Activated CD4-positive, alpha-beta T cell treated with anti-CD3 and anti-CD28 coated beads, Interleukin-2, amount 10 ng/mL, durations not matched to agents 24 days and 14 days (primary cell): ENCODE data around the gene MAST2. TPM values are rescaled to one million over a fixed set of nuclear protein-coding genes. Genes with fewer than 3 reads are reported as not detected.

ENCODE experiments used
- DNase-seq: peaks from one replicate; pipeline ENCODE4 v3.0.0; 2022
- H3K27ac Mint-ChIP-seq: one replicate; pipeline ENCODE4 v1.8.0; 2022; ENCODE audit warnings: mild to moderate bottlenecking, mixed read lengths
- H3K27me3 Mint-ChIP-seq: one replicate; pipeline ENCODE4 v1.8.0; 2022; ENCODE audit warnings: mixed read lengths
- H3K36me3 Mint-ChIP-seq: one replicate; pipeline ENCODE4 v1.8.0; 2022; ENCODE audit warnings: low read depth, mild to moderate bottlenecking, mixed read lengths
- H3K4me1 Mint-ChIP-seq: one replicate; pipeline ENCODE4 v1.8.0; 2021; ENCODE audit warnings: mixed read lengths
- H3K4me3 Mint-ChIP-seq: one replicate; pipeline ENCODE4 v1.8.0; 2022; ENCODE audit warnings: mild to moderate bottlenecking, moderate library complexity, mixed read lengths
- H3K9me3 Mint-ChIP-seq: one replicate; pipeline ENCODE4 v1.8.0; 2021; ENCODE audit warnings: mixed read lengths
- intact Hi-C: fragments of 100-400 bp; cut with micrococcal nuclease; formaldehyde crosslinking; loops from one replicate; pipeline ENCODE4 v1.15.1; 2023
- total RNA-seq: library from RNA; stranded (reverse); gene quantifications from 2 replicates; pipeline ENCODE4 v1.2.3, GENCODE V29; 2022

Gene MAST2
- total RNA-seq, 1 donor from 2014 or later: 31.4 TPM

DNA sequence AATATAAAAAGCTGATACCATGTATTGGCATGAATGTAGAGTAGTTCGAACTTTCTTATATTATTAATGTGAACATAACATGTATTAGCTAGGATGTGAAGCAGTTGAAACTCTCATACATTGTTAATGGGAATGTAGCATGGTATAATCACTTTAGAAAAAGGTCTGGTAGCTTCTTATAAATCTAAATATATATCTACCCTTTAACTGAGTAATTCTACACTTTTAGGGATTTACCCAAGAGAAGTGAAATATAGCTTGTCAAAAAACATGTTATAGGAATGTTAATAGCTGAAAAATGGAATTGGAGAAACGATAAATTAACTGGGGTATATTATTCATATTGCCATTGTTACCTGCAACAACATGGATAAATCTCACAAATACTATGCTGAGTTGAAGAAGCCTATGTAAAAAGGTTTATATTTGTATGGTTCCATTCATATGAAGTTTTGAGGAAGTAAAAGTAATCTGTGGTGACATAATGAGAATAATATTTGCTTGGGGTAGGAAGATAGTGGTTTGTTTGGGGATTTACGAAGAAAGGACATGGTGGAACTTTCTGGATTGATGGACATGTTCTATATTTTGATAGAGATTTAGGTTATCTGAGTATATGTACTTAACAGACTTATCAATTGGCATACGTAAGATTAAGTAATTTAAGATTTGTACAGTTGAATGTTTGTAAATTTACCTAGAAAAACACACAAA lies 76.6 kb downstream of the MAST2 start:
- intact Hi-C loops: no loop called here
- no peak for DNase-seq

DNA sequence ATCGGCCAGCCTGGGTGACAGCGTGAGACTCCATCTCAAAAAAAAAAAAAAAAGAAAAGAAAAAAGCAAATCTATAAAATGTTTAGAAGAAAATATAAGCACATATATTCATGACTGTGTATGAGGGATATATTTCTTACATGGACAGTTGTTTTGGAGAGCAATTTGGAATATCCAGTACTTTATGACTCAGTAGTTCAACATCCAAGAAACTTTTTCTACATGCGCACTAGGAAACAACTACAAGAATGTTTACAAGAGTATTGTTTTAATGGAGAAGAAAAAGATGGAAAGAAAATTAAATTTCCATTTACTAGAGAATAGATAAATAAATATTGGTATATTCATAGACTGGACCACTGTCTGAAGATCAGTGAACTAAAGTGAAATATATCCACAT lies 77.5 kb downstream of the MAST2 start:
- Mint-ChIP-seq H3K9me3 (no peaks in the 10 kb centered on the region), H3K4me1 (no peaks in the 10 kb centered on the region), H3K36me3 (no peaks in the 10 kb centered on the region), H3K27me3 (no peaks in the 10 kb centered on the region), H3K27ac (no peak overlapping the region), H3K4me3 (no peak overlapping the region)
- DNase-seq: no peak
- intact Hi-C loops: no loop called here

More for the DNA sequence above, 76.6 kb downstream of the MAST2 start:
- Mint-ChIP-seq H3K27ac (no peak overlapping the region), H3K4me3 (no peak overlapping the region), H3K36me3 (no peaks in the 10 kb centered on the region), H3K27me3 (no peaks in the 10 kb centered on the region), H3K4me1 (no peaks in the 10 kb centered on the region), H3K9me3 (no peaks in the 10 kb centered on the region)

DNA sequence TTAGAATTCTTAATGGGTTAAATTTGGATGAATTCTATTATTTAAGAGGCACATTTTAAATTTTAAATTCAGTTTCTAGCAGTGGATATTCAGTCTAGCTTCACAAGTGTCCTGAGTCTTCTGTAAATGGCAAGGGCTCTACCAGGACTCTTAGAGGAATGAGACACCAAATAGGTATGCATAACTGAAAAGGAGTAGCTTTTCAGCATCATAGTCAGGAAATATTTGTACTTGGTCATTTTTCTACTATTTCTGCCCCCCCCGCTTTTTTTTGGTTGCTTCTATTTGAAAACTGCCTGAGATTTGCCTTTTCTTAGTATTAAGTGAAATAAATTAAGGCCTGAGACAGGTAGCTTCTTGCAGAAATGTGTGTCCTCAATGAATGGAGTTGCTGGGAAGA lies 80.2 kb downstream of the MAST2 start:
- no peaks in the 10 kb centered on the region for H3K9me3 Mint-ChIP-seq
- H3K4me1 Mint-ChIP-seq: peaks cover 8% of the 10 kb centered on the region
- H3K27ac Mint-ChIP-seq: no peak overlapping the region
- DNase-seq: no peak
- intact Hi-C loops: no loop called here
- H3K4me3 Mint-ChIP-seq: no peak overlapping the region
- peaks cover 3% of the 10 kb centered on the region for H3K36me3 Mint-ChIP-seq
- no peaks in the 10 kb centered on the region for H3K27me3 Mint-ChIP-seq

DNA sequence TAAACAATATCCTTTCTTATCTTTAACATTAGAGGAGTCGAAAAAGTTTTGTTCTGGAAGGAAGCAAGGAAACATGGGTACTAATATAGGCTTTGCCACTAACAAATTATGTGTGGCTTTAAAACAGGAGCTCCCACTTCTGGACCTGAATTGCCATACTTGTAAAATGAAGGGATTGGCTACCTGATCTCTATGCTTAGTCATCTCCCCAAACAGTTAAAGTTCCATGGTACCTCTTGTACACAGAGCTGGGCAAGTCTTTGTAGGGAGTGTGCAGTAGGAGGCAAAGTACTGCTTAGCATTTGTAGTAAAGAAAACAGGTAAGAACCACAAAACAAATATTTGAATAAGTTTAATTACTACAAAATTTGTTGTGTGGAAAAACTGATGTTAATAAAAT lies 81.3 kb downstream of the MAST2 start:
- Mint-ChIP-seq H3K4me3 (no peak overlapping the region), H3K4me1 (peaks cover 8% of the 10 kb centered on the region), H3K36me3 (peaks cover 3% of the 10 kb centered on the region), H3K27ac (no peak overlapping the region), H3K27me3 (no peaks in the 10 kb centered on the region), H3K9me3 (no peaks in the 10 kb centered on the region)
- intact Hi-C loops: no loop called here
- no peak for DNase-seq

DNA sequence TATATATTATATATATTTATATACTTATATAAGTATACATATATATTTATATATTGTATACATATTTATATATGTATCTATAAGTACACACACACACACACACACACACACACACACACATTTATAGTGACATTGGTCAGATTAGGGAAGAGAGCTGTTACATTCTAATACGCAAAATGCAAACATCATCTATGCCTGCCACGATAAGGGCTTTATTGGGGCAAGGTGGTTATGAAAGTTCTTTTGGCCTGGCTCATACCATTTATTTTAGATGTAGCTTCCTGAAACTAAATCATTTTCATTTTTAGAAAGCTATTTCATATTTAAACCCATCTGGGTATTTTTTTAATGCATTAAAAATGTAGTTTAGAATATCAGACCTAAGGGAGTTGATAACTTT lies 82.8 kb downstream of the MAST2 start:
- H3K4me3 Mint-ChIP-seq: no peak overlapping the region
- peaks cover 3% of the 10 kb centered on the region for H3K9me3 Mint-ChIP-seq
- H3K4me1 Mint-ChIP-seq: peaks cover 10% of the 10 kb centered on the region
- intact Hi-C loops: no loop called here
- no peak overlapping the region for H3K27ac Mint-ChIP-seq
- H3K27me3 Mint-ChIP-seq: no peaks in the 10 kb centered on the region
- DNase-seq: no peak
- peaks cover 8% of the 10 kb centered on the region for H3K36me3 Mint-ChIP-seq

DNA sequence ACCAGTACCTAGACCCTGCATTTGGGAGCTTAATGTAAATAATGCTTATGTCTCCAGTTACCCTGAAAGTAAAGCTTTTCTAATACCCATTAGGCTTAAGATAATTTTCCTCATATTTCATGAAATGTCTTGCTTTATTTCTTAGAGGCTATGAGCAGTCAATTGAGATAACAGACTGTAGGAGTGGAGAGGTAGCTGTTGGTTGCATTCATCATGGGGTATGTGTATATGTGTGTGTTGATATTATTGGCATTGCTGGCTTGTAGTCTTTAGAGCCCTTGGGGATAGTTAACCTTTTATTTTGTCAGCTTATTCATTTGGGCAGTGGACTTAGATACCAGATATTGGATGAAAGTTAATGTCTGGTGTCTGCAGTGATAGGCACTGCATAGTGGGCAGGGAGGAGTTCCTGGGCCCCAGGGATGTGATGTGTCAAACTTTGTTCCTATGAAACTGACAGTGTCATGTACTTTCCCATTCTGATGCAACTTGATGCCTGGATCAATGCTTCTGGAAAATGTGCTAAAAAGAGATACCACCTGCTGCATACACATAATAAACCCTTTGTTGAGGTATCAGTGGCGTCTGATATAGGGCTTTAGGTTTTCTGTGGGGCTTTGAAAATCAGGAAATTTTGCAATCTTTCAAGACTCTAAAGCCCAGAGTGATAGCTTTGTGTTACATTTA lies 83.9 kb downstream of the MAST2 start:
- intact Hi-C loops: no loop called here
- Mint-ChIP-seq H3K27me3 (no peaks in the 10 kb centered on the region), H3K36me3 (peaks cover 8% of the 10 kb centered on the region), H3K27ac (peak overlapping the region; percentile 57), H3K4me1 (peaks cover 10% of the 10 kb centered on the region), H3K9me3 (peaks cover 3% of the 10 kb centered on the region), H3K4me3 (no peak overlapping the region)
- no peak for DNase-seq

DNA sequence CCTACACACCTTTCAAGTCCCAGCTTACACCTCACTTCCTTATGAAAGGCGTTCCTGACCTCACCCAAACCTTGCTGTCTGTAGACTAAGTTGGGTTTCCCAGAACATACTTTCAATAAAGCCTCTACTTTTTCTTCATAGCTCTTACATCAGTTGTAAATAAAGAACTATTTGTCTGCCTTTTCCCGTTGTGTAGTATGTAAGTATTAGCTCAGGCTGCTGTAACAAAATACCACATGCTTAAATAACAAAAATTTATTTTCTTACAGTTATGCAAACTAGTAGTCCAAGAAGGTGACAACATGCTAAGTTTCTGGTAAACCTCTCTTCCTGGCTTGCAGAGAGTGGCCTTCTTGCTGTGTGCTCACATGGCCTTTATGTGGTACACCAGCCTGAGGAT lies 86.7 kb downstream of the MAST2 start:
- DNase-seq: no peak
- peaks cover 8% of the 10 kb centered on the region for H3K36me3 Mint-ChIP-seq
- H3K27me3 Mint-ChIP-seq: no peaks in the 10 kb centered on the region
- intact Hi-C loops: no loop called here
- H3K4me3 Mint-ChIP-seq: no peak overlapping the region
- peaks cover 3% of the 10 kb centered on the region for H3K9me3 Mint-ChIP-seq
- H3K27ac Mint-ChIP-seq: no peak overlapping the region
- peaks cover 12% of the 10 kb centered on the region for H3K4me1 Mint-ChIP-seq

DNA sequence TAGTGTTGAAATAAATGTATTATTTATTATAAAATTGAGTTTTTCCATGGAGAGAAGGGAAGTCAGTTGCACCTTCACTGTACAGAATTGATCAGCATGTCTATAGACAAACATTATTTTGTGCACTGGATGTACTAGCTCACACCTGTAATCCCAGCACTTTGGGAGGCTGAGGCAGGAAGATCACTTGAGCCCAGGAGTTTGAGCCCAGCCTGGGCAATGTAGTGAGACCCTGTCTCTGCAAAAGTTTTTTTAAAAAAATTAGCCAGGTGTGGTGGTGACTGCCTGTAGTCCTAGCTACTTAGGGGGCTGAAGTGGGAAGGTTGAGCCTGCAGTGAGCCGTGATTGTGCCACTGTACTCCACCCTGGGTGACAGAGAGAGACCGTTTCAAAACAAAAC lies 87.7 kb downstream of the MAST2 start:
- Mint-ChIP-seq H3K4me3 (no peak overlapping the region), H3K9me3 (peaks cover 3% of the 10 kb centered on the region)
- intact Hi-C loops: no loop called here

DNA sequence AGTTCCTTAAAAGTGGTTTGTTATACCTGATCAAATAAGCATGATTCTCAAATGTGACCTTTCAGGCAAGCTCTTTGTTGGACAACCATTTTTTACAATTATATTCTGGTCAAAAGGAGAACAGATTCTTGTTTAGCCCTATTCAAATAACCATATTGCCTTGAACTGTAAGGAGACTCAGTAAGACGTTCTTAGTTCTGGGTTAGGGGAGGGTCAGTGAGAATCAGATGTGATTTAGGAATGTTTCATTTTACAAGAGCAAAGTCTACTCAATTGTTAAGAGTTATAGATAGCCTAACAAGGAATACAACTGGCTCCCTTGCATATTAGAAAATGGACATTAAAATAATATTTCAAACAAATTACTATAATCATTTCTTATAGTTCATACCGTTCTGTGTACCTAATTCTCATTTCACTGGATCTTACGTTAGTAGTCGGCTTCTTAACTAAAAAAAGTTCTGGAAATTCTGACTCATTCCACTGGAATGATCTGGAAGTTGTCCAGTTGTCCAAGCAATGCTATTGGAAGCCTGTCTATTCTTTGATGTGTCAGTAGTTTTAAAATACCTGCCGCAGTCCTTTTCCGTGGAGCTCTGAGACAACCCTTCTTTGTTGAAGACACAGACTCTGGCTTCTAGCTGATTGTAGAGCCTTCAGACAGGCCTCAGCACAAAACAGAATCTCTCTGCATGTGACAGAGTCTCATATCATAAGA lies 88.8 kb downstream of the MAST2 start:
- Mint-ChIP-seq H3K9me3 (peaks cover 3% of the 10 kb centered on the region), H3K27me3 (no peaks in the 10 kb centered on the region), H3K36me3 (peaks cover 8% of the 10 kb centered on the region), H3K4me3 (no peak overlapping the region), H3K4me1 (peaks cover 9% of the 10 kb centered on the region), H3K27ac (no peak overlapping the region)
- DNase-seq: no peak
- intact Hi-C loops: no loop called here

More for the DNA sequence above, 87.7 kb downstream of the MAST2 start:
- Mint-ChIP-seq H3K27me3 (no peaks in the 10 kb centered on the region), H3K36me3 (peaks cover 8% of the 10 kb centered on the region), H3K4me1 (peaks cover 12% of the 10 kb centered on the region), H3K27ac (no peak overlapping the region)
- DNase-seq: no peak

DNA sequence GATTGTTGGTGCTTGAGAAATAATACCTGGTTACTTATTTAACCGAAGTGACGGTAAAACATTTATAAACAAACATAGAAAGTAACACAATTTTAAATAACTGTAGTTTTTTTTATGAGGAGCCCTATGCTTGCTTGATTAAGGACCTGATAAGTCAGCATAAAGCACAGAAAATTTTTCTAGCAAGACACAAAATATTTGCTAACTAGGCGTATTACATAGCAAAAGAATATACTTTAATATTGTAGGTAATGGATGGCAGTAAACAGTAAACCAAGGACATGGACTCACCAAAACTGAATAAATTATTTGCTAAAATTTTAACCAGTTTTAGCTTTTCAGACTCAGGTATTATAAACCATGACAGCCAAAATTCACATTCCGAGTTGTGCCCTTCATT lies 90.9 kb downstream of the MAST2 start:
- intact Hi-C loops: no loop called here
- H3K27ac Mint-ChIP-seq: no peak overlapping the region

DNA sequence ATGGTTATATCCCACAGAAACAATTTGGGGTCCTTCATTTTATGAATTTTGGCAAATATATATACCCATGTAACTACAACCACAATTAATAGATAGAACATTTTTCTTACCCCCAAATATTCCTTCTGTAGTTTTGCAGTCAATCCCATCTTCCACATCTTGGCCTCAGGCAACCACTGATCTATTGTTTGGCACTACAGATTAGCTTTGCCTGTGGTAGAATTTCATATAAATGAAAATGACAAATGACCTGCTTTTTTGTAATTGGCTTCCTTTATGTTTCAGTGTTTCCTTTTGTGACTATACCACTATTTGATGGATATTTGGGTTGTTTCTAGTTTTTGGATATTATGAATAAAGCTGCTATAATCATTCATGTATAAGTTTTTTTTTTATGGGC lies 91.5 kb downstream of the MAST2 start:
- intact Hi-C loops: no loop called here
- Mint-ChIP-seq H3K4me1 (peaks cover 4% of the 10 kb centered on the region), H3K4me3 (no peak overlapping the region), H3K36me3 (peaks cover 3% of the 10 kb centered on the region), H3K9me3 (peaks cover 1% of the 10 kb centered on the region), H3K27ac (no peak overlapping the region), H3K27me3 (no peaks in the 10 kb centered on the region)
- no peak for DNase-seq

More for the DNA sequence above, 90.9 kb downstream of the MAST2 start:
- DNase-seq: no peak
- Mint-ChIP-seq H3K36me3 (peaks cover 5% of the 10 kb centered on the region), H3K4me1 (peaks cover 4% of the 10 kb centered on the region), H3K27me3 (no peaks in the 10 kb centered on the region), H3K4me3 (no peak overlapping the region), H3K9me3 (peaks cover 3% of the 10 kb centered on the region)

DNA sequence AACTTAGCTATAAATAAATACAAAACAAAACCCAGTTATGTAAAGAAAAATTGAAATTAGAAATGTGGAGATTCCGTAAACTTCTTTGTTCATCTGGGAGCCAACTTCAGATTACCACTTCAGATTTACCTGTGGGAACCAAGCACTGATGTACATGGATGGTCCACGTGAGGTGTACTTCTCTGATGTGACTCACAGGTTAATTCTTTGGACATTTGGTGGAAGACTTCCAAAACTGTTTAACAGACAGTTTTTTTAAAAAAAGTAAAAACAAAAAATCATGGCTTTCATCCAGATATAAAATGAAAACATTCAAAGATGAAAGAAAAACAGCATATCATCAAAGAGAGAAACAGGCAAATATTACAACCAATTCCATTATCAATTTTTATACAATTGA lies 92.0 kb downstream of the MAST2 start:
- Mint-ChIP-seq H3K27ac (no peak overlapping the region), H3K27me3 (no peaks in the 10 kb centered on the region), H3K9me3 (no peaks in the 10 kb centered on the region), H3K36me3 (peaks cover under 1% of the 10 kb centered on the region), H3K4me1 (peaks cover 2% of the 10 kb centered on the region), H3K4me3 (no peak overlapping the region)
- no peak for DNase-seq
- intact Hi-C loops: no loop called here

DNA sequence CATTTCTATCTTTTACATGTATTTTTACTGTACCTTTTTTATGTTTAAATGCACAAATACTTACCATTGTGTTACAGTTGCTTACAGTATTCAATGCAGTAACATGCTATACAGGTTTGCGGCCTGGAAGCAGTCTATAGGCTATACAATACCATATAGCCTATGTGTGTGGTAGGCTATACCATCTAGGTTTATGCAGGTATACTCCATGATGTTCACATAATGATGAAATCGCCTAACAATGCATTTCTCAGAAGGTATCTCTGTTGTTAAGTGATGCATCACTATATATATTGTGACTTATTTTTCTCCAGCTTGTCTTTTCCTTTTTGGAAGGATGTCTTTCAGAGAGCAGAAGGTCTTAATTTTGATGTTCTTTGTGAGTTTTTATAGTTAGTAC lies 103.5 kb downstream of the MAST2 start:
- no peaks in the 10 kb centered on the region for H3K9me3 Mint-ChIP-seq
- H3K4me3 Mint-ChIP-seq: no peak overlapping the region
- no peak for DNase-seq
- intact Hi-C loops: no loop called here
- no peak overlapping the region for H3K27ac Mint-ChIP-seq
- H3K27me3 Mint-ChIP-seq: no peaks in the 10 kb centered on the region
- H3K4me1 Mint-ChIP-seq: peaks cover 2% of the 10 kb centered on the region
- H3K36me3 Mint-ChIP-seq: no peaks in the 10 kb centered on the region

DNA sequence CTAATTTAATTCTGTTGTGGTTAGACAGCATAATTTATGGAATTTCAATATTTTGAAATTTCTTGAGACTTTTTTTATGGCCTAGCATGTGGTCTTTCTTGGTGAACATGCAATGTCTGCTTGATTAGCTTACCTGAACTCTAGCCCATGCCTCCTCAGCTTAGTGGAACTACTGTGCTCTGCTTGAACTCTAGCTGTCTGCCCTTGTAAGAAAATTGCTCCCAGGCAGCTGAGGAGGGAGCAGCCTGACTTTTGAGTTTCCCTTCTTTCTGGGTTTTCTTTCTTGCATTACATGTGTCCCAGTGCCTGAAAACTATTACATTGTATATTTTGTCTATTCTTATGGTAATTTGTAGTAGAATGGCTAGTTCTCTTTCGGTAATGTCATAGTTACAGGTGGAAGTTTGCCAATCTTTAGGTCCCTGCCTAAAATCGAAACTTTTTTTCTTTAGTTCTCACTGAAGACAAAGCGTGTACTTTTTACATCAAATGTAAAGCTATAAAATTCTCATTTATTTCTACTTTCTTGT lies 105.3 kb downstream of the MAST2 start:
- no peak for DNase-seq
- no peak overlapping the region for H3K27ac Mint-ChIP-seq
- no peaks in the 10 kb centered on the region for H3K27me3 Mint-ChIP-seq
- no peaks in the 10 kb centered on the region for H3K9me3 Mint-ChIP-seq
- peaks cover 2% of the 10 kb centered on the region for H3K36me3 Mint-ChIP-seq
- intact Hi-C loops: no loop called here
- no peak overlapping the region for H3K4me3 Mint-ChIP-seq
- H3K4me1 Mint-ChIP-seq: peaks cover 10% of the 10 kb centered on the region
